NB4 (cell line): Measurements from ENCODE around the gene HTR6.

Experiments used
- DNase-seq: peaks from one replicate; pipeline ENCODE4 v3.0.0; 2010; ENCODE audit warnings: low read depth
- H3K4me3 ChIP-seq: one replicate; pipeline ENCODE4 v1.5.1; 2011; ENCODE audit warnings: mild to moderate bottlenecking, low read depth, low read length, moderate library complexity
- MYC ChIP-seq: IDR thresholded peaks from 2 replicates; pipeline ENCODE4 v1.6.1; 2011; ENCODE audit warnings: low read depth, low read length
- POLR2A ChIP-seq: IDR thresholded peaks from 2 replicates; pipeline ENCODE4 v1.6.1; 2011; ENCODE audit warnings: mild to moderate bottlenecking; ENCODE audit not compliant: insufficient read length; ENCODE audit errors: extremely low read depth
- TF ChIP-seq, protein P1 (sequence below): IDR thresholded peaks from 2 replicates; pipeline ENCODE4 v1.6.1; 2011; ENCODE audit warnings: low read depth, low read length
- TF ChIP-seq, protein P2 (sequence below): IDR thresholded peaks from one replicate; pipeline ENCODE4 v1.5.1; 2012; ENCODE audit warnings: low read depth, low read length

The HTR6 gene

GRCh38 chr1:19655718-19656080 lies 9.0 kb upstream of the HTR6 start:
- no peak overlapping the region for H3K4me3 ChIP-seq
- no peak for DNase-seq
- TF ChIP-seq MYC = no peak
- TF ChIP-seq POLR2A = no peak
- TF ChIP-seq, protein P1, sequence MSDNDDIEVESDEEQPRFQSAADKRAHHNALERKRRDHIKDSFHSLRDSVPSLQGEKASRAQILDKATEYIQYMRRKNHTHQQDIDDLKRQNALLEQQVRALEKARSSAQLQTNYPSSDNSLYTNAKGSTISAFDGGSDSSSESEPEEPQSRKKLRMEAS = no peak
- TF ChIP-seq, protein P2, sequence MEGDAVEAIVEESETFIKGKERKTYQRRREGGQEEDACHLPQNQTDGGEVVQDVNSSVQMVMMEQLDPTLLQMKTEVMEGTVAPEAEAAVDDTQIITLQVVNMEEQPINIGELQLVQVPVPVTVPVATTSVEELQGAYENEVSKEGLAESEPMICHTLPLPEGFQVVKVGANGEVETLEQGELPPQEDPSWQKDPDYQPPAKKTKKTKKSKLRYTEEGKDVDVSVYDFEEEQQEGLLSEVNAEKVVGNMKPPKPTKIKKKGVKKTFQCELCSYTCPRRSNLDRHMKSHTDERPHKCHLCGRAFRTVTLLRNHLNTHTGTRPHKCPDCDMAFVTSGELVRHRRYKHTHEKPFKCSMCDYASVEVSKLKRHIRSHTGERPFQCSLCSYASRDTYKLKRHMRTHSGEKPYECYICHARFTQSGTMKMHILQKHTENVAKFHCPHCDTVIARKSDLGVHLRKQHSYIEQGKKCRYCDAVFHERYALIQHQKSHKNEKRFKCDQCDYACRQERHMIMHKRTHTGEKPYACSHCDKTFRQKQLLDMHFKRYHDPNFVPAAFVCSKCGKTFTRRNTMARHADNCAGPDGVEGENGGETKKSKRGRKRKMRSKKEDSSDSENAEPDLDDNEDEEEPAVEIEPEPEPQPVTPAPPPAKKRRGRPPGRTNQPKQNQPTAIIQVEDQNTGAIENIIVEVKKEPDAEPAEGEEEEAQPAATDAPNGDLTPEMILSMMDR = no peak

- TF ChIP-seq POLR2A (no peak), MYC (no peak)
- TF ChIP-seq, protein P1 = no peak
- TF ChIP-seq, protein P2 = no peak
- peak; percentile 32 for DNase-seq
- no peak overlapping the region for H3K4me3 ChIP-seq
Observed at GRCh38 chr1:19656134-19656779, 8.4 kb upstream of the HTR6 start.

- no peak overlapping the region for H3K4me3 ChIP-seq
- no peak for TF ChIP-seq POLR2A
- no peak for TF ChIP-seq MYC
- TF ChIP-seq, protein P2 = no peak
- TF ChIP-seq, protein P1 = no peak
- peak; percentile 32 for DNase-seq
Observed at GRCh38 chr1:19656780-19657466, 7.8 kb upstream of the HTR6 start.

DNA sequence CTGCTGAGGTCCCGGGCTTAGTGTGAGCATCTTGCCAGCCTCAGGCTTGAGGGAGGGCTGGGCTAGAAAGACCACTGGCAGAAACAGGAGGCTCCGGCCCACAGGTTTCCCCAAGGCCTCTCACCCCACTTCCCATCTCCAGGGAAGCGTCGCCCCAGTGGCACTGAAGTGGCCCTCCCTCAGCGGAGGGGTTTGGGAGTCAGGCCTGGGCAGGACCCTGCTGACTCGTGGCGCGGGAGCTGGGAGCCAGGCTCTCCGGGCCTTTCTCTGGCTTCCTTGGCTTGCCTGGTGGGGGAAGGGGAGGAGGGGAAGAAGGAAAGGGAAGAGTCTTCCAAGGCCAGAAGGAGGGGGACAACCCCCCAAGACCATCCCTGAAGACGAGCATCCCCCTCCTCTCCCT lies 7.2 kb upstream of the HTR6 start:
- H3K4me3 ChIP-seq = no peak overlapping the region
- DNase-seq = no peak
- no peak for TF ChIP-seq POLR2A
- TF ChIP-seq, protein P1 = no peak
- TF ChIP-seq MYC = no peak
- TF ChIP-seq, protein P2 = no peak

- H3K4me3 ChIP-seq = no peak overlapping the region
- TF ChIP-seq, protein P2 = no peak
- no peak for TF ChIP-seq POLR2A
- no peak for TF ChIP-seq MYC
- TF ChIP-seq, protein P1 = no peak
- DNase-seq = no peak
Observed at GRCh38 chr1:19658186-19658585, 6.5 kb upstream of the HTR6 start.
